Right atrium auricular region (tissue), 2 donors: ENCODE measurements around the gene E4F1. TPM values are rescaled to one million over a fixed set of nuclear protein-coding genes. Genes with fewer than 3 reads are reported as not detected.
"Not testable (repeated sequence)": the region's sequence is repeated elsewhere in the genome, so short reads cannot be mapped to it uniquely, and the experiment has no call there.

Experiments used
- DNase-seq: peaks from one replicate; pipeline ENCODE4 v3.0.0-alpha.2; 2019; ENCODE audit warnings: low spot score
- H3K27ac ChIP-seq, 2 donors: fragments of 200-600 bp; sonication (generic); 1 replicate in 1 of 2; 2 replicates in 1 of 2; pipeline ENCODE4 v1.5.1; 2016 to 2019
- H3K27me3 ChIP-seq, 2 donors: fragments of 200-600 bp; sonication (generic); one replicate each; pipeline versions ENCODE4 v1.5.1 to v1.6.0; 2017 to 2019
- H3K36me3 ChIP-seq: fragments of 200-600 bp; sonication (generic); one replicate; pipeline ENCODE4 v1.5.1; 2016
- H3K4me1 ChIP-seq, 2 donors: fragments of 200-600 bp; sonication (generic); one replicate each; pipeline versions ENCODE4 v1.5.1 to v1.6.0; 2017 to 2019
- H3K4me3 ChIP-seq, 2 donors: fragments of 200-600 bp; sonication (generic); 1 replicate in 1 of 2; 2 replicates in 1 of 2; pipeline ENCODE4 v1.5.1; 2017 to 2019; ENCODE audit warnings: mild to moderate bottlenecking in 1 of 2, moderate library complexity in 1 of 2
- H3K9me3 ChIP-seq, 2 donors: fragments of 200-600 bp; sonication (generic); one replicate each; pipeline ENCODE4 v1.5.1; 2019
- CTCF ChIP-seq, 2 donors: fragments of 200-600 bp; sonication (generic); IDR thresholded peaks; one replicate each; pipeline ENCODE4 v1.5.1; 2019; ENCODE audit warnings: antibody characterized with exemption in 2 of 2
- total RNA-seq, 2 donors: library from RNA; depleted of rRNA; stranded (reverse); fragments of >200 nt; gene quantifications; one replicate each; pipeline ENCODE4 v1.1.0, GENCODE V29; 2016

Gene E4F1
- total RNA-seq, 2 donors from 2014 or later = 10.0 to 16.7 TPM

GRCh38 chr16:2237102-2237482, 13.7 kb downstream of the E4F1 start:
- TF ChIP-seq CTCF (IDR thresholded peaks at IDR 0.05) = no peak
- H3K36me3 ChIP-seq = peaks cover 40% of the 10 kb centered on the region
- peaks cover 0 to 25% of the 10 kb centered on the region in 2 donors for H3K4me1 ChIP-seq
- H3K4me3 ChIP-seq = peak overlapping the region in 1 of 2 donors; percentile 35
- no peaks in the 10 kb centered on the region for H3K27me3 ChIP-seq
- H3K9me3 ChIP-seq = no peaks in the 10 kb centered on the region
- H3K27ac ChIP-seq = no peak overlapping the region
- DNase-seq = no peak

GRCh38 chr16:2237493-2238149, 14.2 kb downstream of the E4F1 start:
- Histone ChIP-seq H3K27ac (no peak overlapping the region), H3K36me3 (peaks cover 40% of the 10 kb centered on the region), H3K4me1 (peaks cover 0 to 25% of the 10 kb centered on the region in 2 donors), H3K9me3 (no peaks in the 10 kb centered on the region), H3K4me3 (peak overlapping the region in 1 of 2 donors; percentile 35), H3K27me3 (no peaks in the 10 kb centered on the region)
- TF ChIP-seq CTCF (IDR thresholded peaks at IDR 0.05) = no peak
- no peak for DNase-seq

- TF ChIP-seq CTCF (IDR thresholded peaks at IDR 0.05) = no peak
- Histone ChIP-seq H3K27ac (peak overlapping the region in 1 of 2 donors; percentile 7), H3K4me3 (no peak overlapping the region), H3K4me1 (peaks cover 0 to 25% of the 10 kb centered on the region in 2 donors), H3K27me3 (no peaks in the 10 kb centered on the region), H3K36me3 (peaks cover 40% of the 10 kb centered on the region), H3K9me3 (no peaks in the 10 kb centered on the region)
- DNase-seq = no peak
Observed at GRCh38 chr16:2238150-2238837, 14.9 kb downstream of the E4F1 start.

- no peak for TF ChIP-seq CTCF (IDR thresholded peaks at IDR 0.05)
- no peak overlapping the region for H3K4me3 ChIP-seq
- H3K27me3 ChIP-seq = no peaks in the 10 kb centered on the region
- DNase-seq = no peak
- no peaks in the 10 kb centered on the region for H3K9me3 ChIP-seq
- H3K36me3 ChIP-seq = peaks cover 40% of the 10 kb centered on the region
- H3K27ac ChIP-seq = peak overlapping the region in 1 of 2 donors; percentile 7
- peaks cover 0 to 25% of the 10 kb centered on the region in 2 donors for H3K4me1 ChIP-seq
Observed at GRCh38 chr16:2238838-2239675, 15.7 kb downstream of the E4F1 start.

GRCh38 chr16:2240331-2240730, 16.9 kb downstream of the E4F1 start:
- H3K27me3 ChIP-seq, H3K4me3 ChIP-seq, H3K27ac ChIP-seq, DNase-seq, H3K9me3 ChIP-seq: not testable (repeated sequence)
- Histone ChIP-seq H3K36me3 (peaks cover 40% of the 10 kb centered on the region), H3K4me1 (peaks cover 0 to 25% of the 10 kb centered on the region in 2 donors)

GRCh38 chr16:2242598-2242997, 19.2 kb downstream of the E4F1 start:
- Histone ChIP-seq H3K27ac (no peak overlapping the region), H3K36me3 (peaks cover 49% of the 10 kb centered on the region), H3K27me3 (no peaks in the 10 kb centered on the region), H3K4me1 (peaks cover 0 to 6% of the 10 kb centered on the region in 2 donors), H3K4me3 (no peak overlapping the region), H3K9me3 (no peaks in the 10 kb centered on the region)
- no peak for TF ChIP-seq CTCF (IDR thresholded peaks at IDR 0.05)
- no peak for DNase-seq
